Nephron (organoid): ENCODE results near the gene PDGFD.
"Not testable (repeated sequence)": the region's sequence is repeated elsewhere in the genome, so short reads cannot be mapped to it uniquely, and the experiment has no call there.

Experiments used
- H3K27ac Mint-ChIP-seq, 3 experiments: 2 replicates each; pipeline ENCODE4 v1.8.0; 2020; ENCODE audit warnings: mixed read lengths in 3 of 3, mild to moderate bottlenecking in 2 of 3, moderate library complexity in 1 of 3
- H3K27me3 Mint-ChIP-seq: 2 replicates; pipeline ENCODE4 v1.8.0; 2021; ENCODE audit warnings: low read depth, mild to moderate bottlenecking, moderate library complexity, mixed read lengths
- H3K36me3 Mint-ChIP-seq: 2 replicates; pipeline ENCODE4 v1.8.0; 2020; ENCODE audit warnings: low read depth, mixed read lengths
- H3K4me1 Mint-ChIP-seq: 2 replicates; pipeline ENCODE4 v1.8.0; 2020; ENCODE audit warnings: mixed read lengths
- H3K4me3 Mint-ChIP-seq, 3 experiments: 2 replicates each; pipeline ENCODE4 v1.8.0; 2020; ENCODE audit warnings: mild to moderate bottlenecking in 3 of 3, mixed read lengths in 3 of 3, moderate library complexity in 2 of 3
- H3K9me3 Mint-ChIP-seq: 2 replicates; pipeline ENCODE4 v1.8.0; 2020; ENCODE audit warnings: mixed read lengths
- TF ChIP-seq, protein P1 (sequence below), 3 experiments: fragments of 200-600 bp; sonication (generic); IDR thresholded peaks; one replicate each; pipeline ENCODE4 v1.5.0; 2021; ENCODE audit warnings: antibody characterized with exemption in 3 of 3; ENCODE audit not compliant: unreplicated experiment in 3 of 3

The PDGFD gene

DNA sequence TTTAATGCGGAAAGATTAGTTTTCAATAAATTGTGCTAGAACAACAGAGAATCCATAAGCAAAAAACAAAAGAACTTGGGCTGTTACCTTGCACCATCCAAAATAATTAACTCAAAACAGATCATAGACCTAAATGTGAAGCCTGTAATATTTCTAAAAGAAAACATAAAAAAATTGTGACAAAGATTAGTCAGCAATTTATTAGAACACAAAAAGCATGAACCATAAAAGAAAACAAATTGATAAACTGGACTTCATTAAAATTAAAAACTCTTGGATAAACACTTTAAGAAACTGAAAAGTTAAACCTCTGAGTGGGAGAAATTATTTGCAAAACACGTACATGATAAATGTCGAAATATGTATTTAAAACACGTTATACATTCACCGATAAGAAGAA lies 106.0 kb downstream of the PDGFD start:
- no peaks in the 10 kb centered on the region for H3K27me3 Mint-ChIP-seq
- H3K4me3 Mint-ChIP-seq: no peak overlapping the region
- H3K9me3 Mint-ChIP-seq: no peaks in the 10 kb centered on the region
- TF ChIP-seq, protein P1, sequence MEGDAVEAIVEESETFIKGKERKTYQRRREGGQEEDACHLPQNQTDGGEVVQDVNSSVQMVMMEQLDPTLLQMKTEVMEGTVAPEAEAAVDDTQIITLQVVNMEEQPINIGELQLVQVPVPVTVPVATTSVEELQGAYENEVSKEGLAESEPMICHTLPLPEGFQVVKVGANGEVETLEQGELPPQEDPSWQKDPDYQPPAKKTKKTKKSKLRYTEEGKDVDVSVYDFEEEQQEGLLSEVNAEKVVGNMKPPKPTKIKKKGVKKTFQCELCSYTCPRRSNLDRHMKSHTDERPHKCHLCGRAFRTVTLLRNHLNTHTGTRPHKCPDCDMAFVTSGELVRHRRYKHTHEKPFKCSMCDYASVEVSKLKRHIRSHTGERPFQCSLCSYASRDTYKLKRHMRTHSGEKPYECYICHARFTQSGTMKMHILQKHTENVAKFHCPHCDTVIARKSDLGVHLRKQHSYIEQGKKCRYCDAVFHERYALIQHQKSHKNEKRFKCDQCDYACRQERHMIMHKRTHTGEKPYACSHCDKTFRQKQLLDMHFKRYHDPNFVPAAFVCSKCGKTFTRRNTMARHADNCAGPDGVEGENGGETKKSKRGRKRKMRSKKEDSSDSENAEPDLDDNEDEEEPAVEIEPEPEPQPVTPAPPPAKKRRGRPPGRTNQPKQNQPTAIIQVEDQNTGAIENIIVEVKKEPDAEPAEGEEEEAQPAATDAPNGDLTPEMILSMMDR (IDR thresholded peaks at IDR 0.05; ENCODE audit: unreplicated experiment in 3 of 3): no peak
- no peaks in the 10 kb centered on the region for H3K4me1 Mint-ChIP-seq
- no peaks in the 10 kb centered on the region for H3K36me3 Mint-ChIP-seq
- no peak overlapping the region for H3K27ac Mint-ChIP-seq

DNA sequence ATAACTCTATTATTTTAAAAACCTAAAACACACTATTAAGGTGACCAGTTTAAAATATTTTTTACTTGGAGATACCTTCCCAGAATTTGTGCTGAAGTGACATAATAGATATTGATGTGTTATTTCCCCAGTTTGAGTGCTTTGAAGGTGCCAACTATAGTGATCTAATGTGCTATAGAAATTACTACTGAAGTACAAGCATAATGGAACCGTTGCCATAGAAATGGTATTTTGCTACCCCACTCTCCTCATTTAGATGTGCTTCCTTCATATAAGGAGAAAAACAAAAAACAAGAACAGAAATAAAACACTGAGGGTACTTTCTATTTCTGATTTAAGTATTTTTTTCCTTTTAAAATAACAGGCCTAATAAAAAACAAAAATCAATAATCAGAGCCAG lies 108.4 kb downstream of the PDGFD start:
- Mint-ChIP-seq H3K9me3 (no peaks in the 10 kb centered on the region), H3K36me3 (no peaks in the 10 kb centered on the region), H3K27me3 (no peaks in the 10 kb centered on the region), H3K4me1 (no peaks in the 10 kb centered on the region), H3K27ac (no peak overlapping the region), H3K4me3 (no peak overlapping the region)
- TF ChIP-seq, protein P1 (IDR thresholded peaks at IDR 0.05; ENCODE audit: unreplicated experiment in 3 of 3): no peak

DNA sequence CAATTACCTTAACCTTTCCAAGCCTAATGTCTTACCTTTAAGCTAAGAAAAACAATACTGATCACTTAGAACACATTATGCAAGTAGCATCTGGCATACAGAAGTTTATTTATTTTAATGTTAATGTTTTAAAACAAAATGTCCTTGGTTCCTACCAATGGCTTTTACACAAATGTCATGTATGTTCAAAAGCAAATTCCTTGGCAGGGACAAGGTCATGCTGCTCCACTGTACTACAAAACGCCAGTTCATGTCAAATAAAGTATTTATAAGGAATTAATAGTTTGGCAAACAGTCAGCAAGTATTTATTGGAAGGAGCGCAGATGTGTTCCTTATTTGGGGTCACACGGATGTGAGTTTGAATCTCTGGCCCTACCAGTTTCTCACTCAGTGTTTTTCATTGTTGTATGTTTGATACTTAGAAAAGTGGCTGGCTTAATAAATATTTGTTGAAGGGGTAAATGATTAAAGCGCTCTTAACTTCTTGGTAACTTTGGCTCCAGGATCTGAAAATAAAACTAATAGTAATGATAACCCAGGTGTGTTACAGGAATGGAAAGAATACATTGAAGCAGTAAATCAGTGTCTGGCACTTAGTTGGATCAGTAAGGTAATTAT lies 108.9 kb downstream of the PDGFD start:
- Mint-ChIP-seq H3K27me3 (no peaks in the 10 kb centered on the region), H3K4me3 (no peak overlapping the region), H3K9me3 (no peaks in the 10 kb centered on the region), H3K27ac (no peak overlapping the region), H3K36me3 (no peaks in the 10 kb centered on the region), H3K4me1 (no peaks in the 10 kb centered on the region)
- TF ChIP-seq, protein P1 (IDR thresholded peaks at IDR 0.05; ENCODE audit: unreplicated experiment in 3 of 3): no peak

DNA sequence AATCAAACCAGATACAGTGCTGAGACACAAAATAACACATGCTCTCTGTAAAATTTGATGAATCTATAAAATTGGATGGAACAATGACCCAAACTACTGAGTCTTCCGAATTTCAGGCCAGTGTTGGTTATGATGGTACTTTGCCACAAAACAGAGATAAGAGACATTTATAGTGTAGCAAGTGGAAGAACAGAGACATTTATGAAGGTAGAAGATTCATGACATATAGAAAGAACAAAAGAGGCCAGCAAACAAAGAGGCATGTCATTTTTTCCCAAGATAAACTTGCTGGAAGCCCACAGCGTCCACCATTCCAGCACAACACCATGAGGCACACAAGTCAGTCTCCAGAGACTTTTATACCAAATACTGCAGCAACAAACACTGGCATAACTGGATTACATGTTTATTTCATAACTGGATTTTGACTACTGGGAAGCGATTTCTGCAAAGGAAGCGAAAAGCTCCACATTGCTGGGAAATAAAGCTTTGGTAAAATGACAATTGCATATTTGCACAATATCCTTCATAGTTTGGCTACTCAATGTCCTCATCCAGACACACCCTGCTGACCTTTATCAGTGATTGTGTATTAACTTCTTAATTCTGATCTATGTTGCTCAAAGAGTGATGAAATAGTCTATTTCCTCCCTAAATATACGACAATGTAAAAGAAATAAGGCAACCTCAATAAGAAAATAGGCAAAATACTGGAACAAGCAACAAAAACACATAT lies 110.0 kb downstream of the PDGFD start:
- H3K9me3 Mint-ChIP-seq: no peaks in the 10 kb centered on the region
- H3K27ac Mint-ChIP-seq: no peak overlapping the region
- H3K27me3 Mint-ChIP-seq: no peaks in the 10 kb centered on the region
- no peaks in the 10 kb centered on the region for H3K36me3 Mint-ChIP-seq
- TF ChIP-seq, protein P1 (IDR thresholded peaks at IDR 0.05; ENCODE audit: unreplicated experiment in 3 of 3): no peak
- no peaks in the 10 kb centered on the region for H3K4me1 Mint-ChIP-seq
- no peak overlapping the region for H3K4me3 Mint-ChIP-seq

DNA sequence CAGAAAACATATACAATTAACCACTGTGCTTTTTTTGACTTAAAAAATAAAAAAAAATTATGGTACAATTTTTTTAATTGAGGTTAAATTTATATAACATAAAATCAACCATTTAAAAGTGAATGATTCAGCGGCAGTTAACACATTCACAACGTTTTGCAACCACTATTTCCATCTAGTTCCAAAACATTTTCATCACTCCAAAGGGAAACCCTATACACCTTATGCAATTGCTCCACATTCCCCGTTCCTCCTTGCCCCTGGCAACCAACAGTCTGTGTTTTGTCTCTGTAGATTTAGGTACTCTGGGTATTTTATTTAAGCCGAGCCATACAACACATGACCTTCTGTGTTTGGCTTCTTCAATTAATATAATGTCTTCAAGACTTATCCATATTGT lies 112.2 kb downstream of the PDGFD start:
- Mint-ChIP-seq H3K9me3 (no peaks in the 10 kb centered on the region), H3K4me3 (no peak overlapping the region), H3K36me3 (no peaks in the 10 kb centered on the region), H3K4me1 (no peaks in the 10 kb centered on the region), H3K27ac (no peak overlapping the region), H3K27me3 (no peaks in the 10 kb centered on the region)
- TF ChIP-seq, protein P1 (IDR thresholded peaks at IDR 0.05; ENCODE audit: unreplicated experiment in 3 of 3): no peak

DNA sequence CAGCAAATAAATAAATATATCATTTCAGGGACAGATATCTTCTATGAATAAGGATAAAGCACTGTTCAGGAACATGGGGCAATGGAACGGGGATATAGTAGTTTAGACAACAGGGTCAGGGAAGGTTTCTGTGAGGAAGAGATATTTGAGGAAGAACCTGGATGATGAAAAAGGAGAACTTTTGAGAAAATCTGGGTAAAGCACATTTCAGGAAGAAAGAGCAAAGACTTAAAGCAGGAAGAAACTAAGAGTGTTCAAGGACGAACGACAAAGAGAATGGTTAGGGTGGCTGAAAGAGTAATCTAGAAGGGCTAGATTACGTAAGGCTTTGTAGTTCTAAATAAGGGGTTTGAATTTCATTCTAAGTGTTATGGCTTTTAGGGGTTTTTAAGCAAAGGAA lies 114.8 kb downstream of the PDGFD start:
- H3K36me3 Mint-ChIP-seq: no peaks in the 10 kb centered on the region
- H3K4me3 Mint-ChIP-seq: no peak overlapping the region

DNA sequence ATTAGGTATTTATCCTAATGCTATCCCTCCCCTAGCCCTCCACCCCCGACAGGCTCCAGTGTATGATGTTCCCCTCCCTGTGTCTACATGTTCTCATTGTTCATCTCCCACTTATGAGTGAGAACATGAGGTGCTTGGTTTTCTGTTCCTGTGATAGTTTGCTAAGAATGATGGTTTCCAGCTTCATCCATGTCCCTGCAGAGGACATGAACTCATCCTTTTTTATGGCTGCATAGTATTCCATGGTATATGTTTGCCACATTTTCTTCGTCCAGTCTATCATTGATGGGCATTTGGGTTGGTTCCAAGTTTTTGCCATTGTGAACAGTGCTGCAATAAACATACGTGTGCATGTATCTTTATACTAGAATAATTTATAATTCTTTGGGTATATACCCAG lies 117.1 kb downstream of the PDGFD start:
- not testable (repeated sequence) for H3K4me3 Mint-ChIP-seq, H3K9me3 Mint-ChIP-seq, H3K27ac Mint-ChIP-seq, H3K36me3 Mint-ChIP-seq, H3K27me3 Mint-ChIP-seq, H3K4me1 Mint-ChIP-seq

More for the DNA sequence above, 114.8 kb downstream of the PDGFD start:
- TF ChIP-seq, protein P1 (IDR thresholded peaks at IDR 0.05; ENCODE audit: unreplicated experiment in 3 of 3): no peak
- H3K27me3 Mint-ChIP-seq: no peaks in the 10 kb centered on the region
- H3K4me1 Mint-ChIP-seq: no peaks in the 10 kb centered on the region
- H3K27ac Mint-ChIP-seq: no peak overlapping the region
- H3K9me3 Mint-ChIP-seq: no peaks in the 10 kb centered on the region
